GM12878 (cell line): ENCODE results near the gene IL4. TPM values are rescaled to one million over a fixed set of nuclear protein-coding genes. Genes with fewer than 3 reads are reported as not detected.

ENCODE experiments used
- ATAC-seq: fragments of 200-7000 bp; cut with Tn5 transposase; 3 replicates; pipeline ENCODE4 v1.9.1; 2020; ENCODE audit warnings: mild to moderate bottlenecking, moderate library complexity
- BruUV-seq: library from RNA; stranded (reverse); fragments of 400-500 nt; replicated peaks from 2 replicates; lab custom pipeline; 2021; lab: Mats Ljungman, UMichigan
- CTCF ChIA-PET: fragments of 300-600 bp; sonication (Branson Sonifier 250); formaldehyde crosslinking; extraction: SDS; loops from one replicate; lab custom pipeline; 2021; ENCODE audit warnings: inconsistent platforms; lab: Yijun Ruan, JAX
- POLR2A ChIA-PET: fragments of 350-600 bp; formaldehyde crosslinking; extraction: SDS; loops from one replicate; lab custom pipeline; 2021; ENCODE audit warnings: inconsistent platforms; lab: Charles Lee
- RAD21 ChIA-PET: fragments of 300-600 bp; sonication (Branson Sonifier 250); formaldehyde crosslinking; loops from one replicate; lab custom pipeline; 2023; ENCODE audit warnings: antibody characterized with exemption; ENCODE audit not compliant: unreplicated experiment; lab: Charles Lee
- SMC1A ChIA-PET: fragments of 300-600 bp; sonication (Branson Sonifier 250); formaldehyde crosslinking; loops from one replicate; lab custom pipeline; 2023; ENCODE audit not compliant: unreplicated experiment, uncharacterized antibody; lab: Charles Lee
- DNase-seq: peaks from one replicate; pipeline ENCODE4 v3.0.0-alpha.2; 2011; ENCODE audit warnings: low read depth, low spot score
- FAIRE-seq: peaks from 3 replicates; lab custom pipeline; 2011; peaks lifted over from hg19 to GRCh38; lab: Jason Lieb, UNC
- H2AFZ ChIP-seq: 2 replicates; pipeline ENCODE4 v1.6.0; 2011; ENCODE audit warnings: low read depth, low read length, control low read depth; ENCODE audit not compliant: control insufficient read depth
- H3K27ac ChIP-seq: 2 replicates; pipeline ENCODE4 v1.5.1; 2011; ENCODE audit warnings: control low read depth; ENCODE audit not compliant: control insufficient read depth, insufficient read depth
- H3K27me3 ChIP-seq, 2 experiments: replicated peaks in 1 of 2; 2 replicates each; pipeline versions ENCODE4 v1.6.0 to v1.6.1; 2011; ENCODE audit warnings: low read length in 1 of 2; ENCODE audit not compliant: control insufficient read depth in 2 of 2, insufficient read depth in 2 of 2
- H3K36me3 ChIP-seq, 2 experiments: 2 replicates each; pipeline ENCODE4 v1.5.1; 2011; ENCODE audit warnings: low read length in 1 of 2; ENCODE audit not compliant: control insufficient read depth in 2 of 2, insufficient read depth in 2 of 2
- H3K4me1 ChIP-seq: 2 replicates; pipeline ENCODE4 v1.6.1; 2011; ENCODE audit warnings: mild to moderate bottlenecking, low read length, moderate library complexity, mixed read lengths; ENCODE audit not compliant: control insufficient read depth, insufficient read depth
- H3K4me2 ChIP-seq: 2 replicates; pipeline ENCODE4 v1.6.0; 2011; ENCODE audit warnings: control low read depth; ENCODE audit not compliant: control insufficient read depth, insufficient read depth
- H3K4me3 ChIP-seq: fragments of 200-600 bp; sonication (generic); 2 replicates; pipeline ENCODE4 v1.5.1; 2016
- H3K79me2 ChIP-seq: 2 replicates; pipeline ENCODE4 v1.6.0; 2011; ENCODE audit warnings: low read length; ENCODE audit not compliant: control insufficient read depth, insufficient read depth
- H3K9ac ChIP-seq: 2 replicates; pipeline ENCODE4 v1.8.0; 2011; ENCODE audit warnings: low read length, control low read depth, mixed read lengths; ENCODE audit not compliant: control insufficient read depth, insufficient read depth
- H3K9me3 ChIP-seq: replicated peaks from 3 replicates; pipeline ENCODE4 v1.5.1; 2011; ENCODE audit warnings: mild to moderate bottlenecking, low read length; ENCODE audit not compliant: control insufficient read depth, insufficient read depth
- H4K20me1 ChIP-seq: 2 replicates; pipeline ENCODE4 v1.6.0; 2011; ENCODE audit not compliant: control insufficient read depth, insufficient read depth
- BCL11A ChIP-seq: IDR thresholded peaks from 2 replicates; pipeline ENCODE4 v1.6.1; 2011; ENCODE audit warnings: low read depth, low read length
- BHLHE40 ChIP-seq, 2 experiments: fragments of 450-650 bp in 1 of 2; IDR thresholded peaks; 2 replicates each; pipeline ENCODE4 v1.6.1; 2011 to 2017; ENCODE audit warnings: low read depth in 2 of 2, borderline replicate concordance in 1 of 2, improper control_type of control experiment in 1 of 2, low read length in 1 of 2, mild to moderate bottlenecking in 1 of 2
- CHD1 ChIP-seq: IDR thresholded peaks from 2 replicates; pipeline ENCODE4 v1.6.1; 2012; ENCODE audit warnings: low read depth, low read length, improper control_type of control experiment
- HDAC2 ChIP-seq: fragments of 200-600 bp; sonication (generic); IDR thresholded peaks from 2 replicates; pipeline ENCODE4 v1.6.1; 2017
- PAX8 ChIP-seq: fragments of 450-650 bp; IDR thresholded peaks from 2 replicates; pipeline ENCODE4 v1.6.1; 2017; ENCODE audit warnings: mild to moderate bottlenecking, moderate library complexity
- PBX3 ChIP-seq: IDR thresholded peaks from 2 replicates; pipeline ENCODE4 v1.6.1; 2011; ENCODE audit warnings: mild to moderate bottlenecking, low read depth, low read length, moderate library complexity; ENCODE audit not compliant: insufficient replicate concordance
- POU2F2 ChIP-seq: IDR thresholded peaks from 3 replicates; pipeline ENCODE4 v1.6.1; 2011; ENCODE audit warnings: low read depth, mild to moderate bottlenecking, low read length, borderline replicate concordance
- SMARCA5 ChIP-seq: fragments of 450-650 bp; IDR thresholded peaks from 2 replicates; pipeline ENCODE4 v1.6.1; 2017; ENCODE audit warnings: mild to moderate bottlenecking
- ZNF217 ChIP-seq: fragments of 450-650 bp; IDR thresholded peaks from 2 replicates; pipeline ENCODE4 v1.6.1; 2017; ENCODE audit warnings: antibody characterized with exemption, mild to moderate bottlenecking
- WGBS: methylation state at CpG from one replicate; pipeline ENCODE4 v1.1.6; 2016; ENCODE audit warnings: low lambda C conversion rate; ENCODE audit not compliant: insufficient replicate concordance, insufficient coverage; ENCODE audit errors: missing lambda C conversion rate; 5-methylcytosine and 5-hydroxymethylcytosine counted together
- in situ Hi-C: fragments of 300-500 bp; cut with MboI; formaldehyde crosslinking; loops from 9 replicates; pipeline ENCODE4 v1.14.3; 2018; ENCODE audit warnings: mixed read lengths
- intact Hi-C: fragments of 100-400 bp; cut with micrococcal nuclease; formaldehyde crosslinking; loops from one replicate; pipeline ENCODE4 v1.14.2; 2022; ENCODE audit not compliant: unreplicated experiment
- polyA plus RNA-seq, 11 experiments: library from polyadenylated mRNA; depleted of rRNA in 4 of 11; unstranded in 6 of 11; stranded (reverse) in 5 of 11; fragments of >200 nt; fragmentation: Nextera tagmentation in 4 of 11; fragmentation: Illumina TruSeq in 1 of 11; extraction: Ambion mirVana in 4 of 11; extraction: Trizol in 1 of 11; gene quantifications; 1 replicate in 1 of 11; 2 replicates in 10 of 11; pipeline versions ENCODE4 v1.2.1 to v1.2.3, GENCODE V29; 2011 to 2016; ENCODE audit warnings: inconsistent platforms in 2 of 11, missing spikeins in 2 of 11, low read depth in 1 of 11
- total RNA-seq, 4 experiments: library from RNA; depleted of rRNA in 3 of 4; stranded (reverse); fragments of >200 nt in 3 of 4; fragmentation: Illumina TruSeq in 1 of 4; extraction: Trizol in 1 of 4; gene quantifications; 2 replicates each; pipeline versions ENCODE4 v1.2.1 to v1.2.3, GENCODE V29; 2013 to 2021
- TF ChIP-seq, protein P1 (sequence below): fragments of 450-650 bp; IDR thresholded peaks from 2 replicates; pipeline ENCODE4 v1.6.1; 2017; ENCODE audit warnings: mild to moderate bottlenecking, moderate library complexity
- TF ChIP-seq, protein P2 (sequence below): fragments of 450-650 bp; IDR thresholded peaks from 2 replicates; pipeline ENCODE4 v1.6.1; 2017; ENCODE audit warnings: low read depth, mild to moderate bottlenecking, moderate library complexity

IL4 gene
- total and polyA plus RNA-seq, 10 of the 15 experiments (the other 5 are each of a cell fraction or from before 2014, with no cell fraction given) = 0.20 to 0.80 (median 0.50) TPM; not detected in 7

DNA sequence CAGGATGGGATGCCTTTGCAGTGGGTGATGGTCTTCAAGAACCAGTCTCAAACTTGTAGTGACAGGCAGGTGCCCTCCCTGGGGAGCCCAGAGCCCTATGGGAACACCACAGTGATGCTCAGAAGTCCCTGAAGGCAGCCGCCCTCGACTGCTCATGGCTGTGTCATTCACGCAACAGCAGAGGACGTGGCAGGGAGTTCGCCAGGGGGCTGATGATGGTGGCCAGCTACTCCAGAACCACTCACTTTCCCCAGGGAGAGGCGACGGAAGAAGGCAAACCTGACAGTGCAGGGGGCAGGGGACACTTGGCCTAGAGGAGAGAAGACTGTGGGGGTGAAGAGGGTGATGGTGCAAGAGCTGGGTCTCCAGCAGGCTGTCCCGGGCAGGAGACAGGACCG lies 11.8 kb upstream of the IL4 start (continued):
- TF ChIP-seq, protein P1, sequence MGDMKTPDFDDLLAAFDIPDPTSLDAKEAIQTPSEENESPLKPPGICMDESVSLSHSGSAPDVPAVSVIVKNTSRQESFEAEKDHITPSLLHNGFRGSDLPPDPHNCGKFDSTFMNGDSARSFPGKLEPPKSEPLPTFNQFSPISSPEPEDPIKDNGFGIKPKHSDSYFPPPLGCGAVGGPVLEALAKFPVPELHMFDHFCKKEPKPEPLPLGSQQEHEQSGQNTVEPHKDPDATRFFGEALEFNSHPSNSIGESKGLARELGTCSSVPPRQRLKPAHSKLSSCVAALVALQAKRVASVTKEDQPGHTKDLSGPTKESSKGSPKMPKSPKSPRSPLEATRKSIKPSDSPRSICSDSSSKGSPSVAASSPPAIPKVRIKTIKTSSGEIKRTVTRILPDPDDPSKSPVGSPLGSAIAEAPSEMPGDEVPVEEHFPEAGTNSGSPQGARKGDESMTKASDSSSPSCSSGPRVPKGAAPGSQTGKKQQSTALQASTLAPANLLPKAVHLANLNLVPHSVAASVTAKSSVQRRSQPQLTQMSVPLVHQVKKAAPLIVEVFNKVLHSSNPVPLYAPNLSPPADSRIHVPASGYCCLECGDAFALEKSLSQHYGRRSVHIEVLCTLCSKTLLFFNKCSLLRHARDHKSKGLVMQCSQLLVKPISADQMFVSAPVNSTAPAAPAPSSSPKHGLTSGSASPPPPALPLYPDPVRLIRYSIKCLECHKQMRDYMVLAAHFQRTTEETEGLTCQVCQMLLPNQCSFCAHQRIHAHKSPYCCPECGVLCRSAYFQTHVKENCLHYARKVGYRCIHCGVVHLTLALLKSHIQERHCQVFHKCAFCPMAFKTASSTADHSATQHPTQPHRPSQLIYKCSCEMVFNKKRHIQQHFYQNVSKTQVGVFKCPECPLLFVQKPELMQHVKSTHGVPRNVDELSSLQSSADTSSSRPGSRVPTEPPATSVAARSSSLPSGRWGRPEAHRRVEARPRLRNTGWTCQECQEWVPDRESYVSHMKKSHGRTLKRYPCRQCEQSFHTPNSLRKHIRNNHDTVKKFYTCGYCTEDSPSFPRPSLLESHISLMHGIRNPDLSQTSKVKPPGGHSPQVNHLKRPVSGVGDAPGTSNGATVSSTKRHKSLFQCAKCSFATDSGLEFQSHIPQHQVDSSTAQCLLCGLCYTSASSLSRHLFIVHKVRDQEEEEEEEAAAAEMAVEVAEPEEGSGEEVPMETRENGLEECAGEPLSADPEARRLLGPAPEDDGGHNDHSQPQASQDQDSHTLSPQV = peak; percentile 66; the same call in 1 of the 2 replicates
- no peak for TF ChIP-seq CHD1
- TF ChIP-seq ZNF217 = no peak
- TF ChIP-seq BHLHE40 (IDR thresholded peaks at IDR 0.05; ENCODE audit: borderline replicate concordance in 1 of 2, low read depth in 2 of 2, low read length in 1 of 2) = no peak
- TF ChIP-seq POU2F2 = no peak

GRCh38 chr5:132662925-132663770 lies 10.6 kb upstream of the IL4 start:
- Histone ChIP-seq H3K27ac (peak overlapping the region; percentile 96), H3K4me2 (peak overlapping the region; percentile 65), H3K27me3 (no peaks in the 10 kb centered on the region), H3K4me1 (peaks cover 61% of the 10 kb centered on the region), H3K4me3 (no peak overlapping the region), H3K36me3 (no peaks in the 10 kb centered on the region), H3K9ac (peak overlapping the region; percentile 66), H4K20me1 (no peaks in the 10 kb centered on the region), H3K79me2 (no peaks in the 10 kb centered on the region), H2AFZ (peak overlapping the region; percentile 65), H3K9me3 (no peaks in the 10 kb centered on the region)
- DNase-seq = peak; percentile 99
- FAIRE-seq = peak; percentile 96
- in situ Hi-C loops = no loop called here
- intact Hi-C loops = loop anchor here (1.0 to 5.0 kb wide), 9 partner anchors 11 to 241 kb away; partner anchors contain the start of genes GDF9, KIF3A and UQCRQ
- 20% methylated on average over 25 of the region's 25 CpGs for WGBS
- ChIA-PET RAD21 (interaction anchor here (0.7 to 9.2 kb wide), 32 partner anchors 13 to 249 kb away, joined by 3 to 148 read pairs (median 6); partner anchors contain the start of genes CCNI2, IL4, IRF1 and KIF3A), SMC1A (interaction anchor here (0.6 to 12.1 kb wide), 33 partner anchors 12 to 237 kb away, joined by 3 to 156 read pairs (median 5); partner anchors contain the start of genes CCNI2, IL4, IRF1 and KIF3A), CTCF (interaction anchor here (0.5 to 7.0 kb wide), 20 partner anchors 12 to 306 kb away, joined by 3 to 58 read pairs (median 6); partner anchors contain the start of genes IL4 and KIF3A), POLR2A (interaction anchor here (0.9 to 10.8 kb wide), 12 partner anchors 12 to 138 kb away, joined by 3 to 118 read pairs (median 6); partner anchors contain the start of genes CCNI2, IL4 and KIF3A)
- TSS peak; percentile 97 for BruUV-seq
- ATAC-seq = peak; percentile 72
- TF ChIP-seq PAX8 (no peak), HDAC2 (no peak), BCL11A (peak; percentile 69), SMARCA5 (peak; percentile 90), POU2F2 (peak; percentile 81; the same call in 1 of the 3 replicates), ZNF217 (no peak; the same call in 1 of the 2 replicates), PBX3 (peak; percentile 86)
- TF ChIP-seq, protein P2, sequence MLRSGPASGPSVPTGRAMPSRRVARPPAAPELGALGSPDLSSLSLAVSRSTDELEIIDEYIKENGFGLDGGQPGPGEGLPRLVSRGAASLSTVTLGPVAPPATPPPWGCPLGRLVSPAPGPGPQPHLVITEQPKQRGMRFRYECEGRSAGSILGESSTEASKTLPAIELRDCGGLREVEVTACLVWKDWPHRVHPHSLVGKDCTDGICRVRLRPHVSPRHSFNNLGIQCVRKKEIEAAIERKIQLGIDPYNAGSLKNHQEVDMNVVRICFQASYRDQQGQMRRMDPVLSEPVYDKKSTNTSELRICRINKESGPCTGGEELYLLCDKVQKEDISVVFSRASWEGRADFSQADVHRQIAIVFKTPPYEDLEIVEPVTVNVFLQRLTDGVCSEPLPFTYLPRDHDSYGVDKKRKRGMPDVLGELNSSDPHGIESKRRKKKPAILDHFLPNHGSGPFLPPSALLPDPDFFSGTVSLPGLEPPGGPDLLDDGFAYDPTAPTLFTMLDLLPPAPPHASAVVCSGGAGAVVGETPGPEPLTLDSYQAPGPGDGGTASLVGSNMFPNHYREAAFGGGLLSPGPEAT = peak; percentile 96
